IMR-90 (cell line): Measurements from ENCODE around the gene CTSS.
"Not testable (repeated sequence)": the region's sequence is repeated elsewhere in the genome, so short reads cannot be mapped to it uniquely, and the experiment has no call there.

ENCODE experiments used
- CEBPB ChIP-seq: IDR thresholded peaks from 2 replicates; pipeline ENCODE4 v1.6.1; 2012; ENCODE audit warnings: low read depth, low read length, improper control_type of control experiment
- MXI1 ChIP-seq: IDR thresholded peaks from 2 replicates; pipeline ENCODE4 v1.6.1; 2012; ENCODE audit warnings: low read depth, mild to moderate bottlenecking, low read length, moderate library complexity, borderline replicate concordance
- POLR2A ChIP-seq: IDR thresholded peaks from 2 replicates; pipeline ENCODE4 v1.6.1; 2012; ENCODE audit warnings: mild to moderate bottlenecking, low read depth, low read length
- RAD21 ChIP-seq: IDR thresholded peaks from 2 replicates; pipeline ENCODE4 v1.6.1; 2012; ENCODE audit warnings: low read length, improper control_type of control experiment
- RFX5 ChIP-seq: IDR thresholded peaks from 2 replicates; pipeline ENCODE4 v1.8.0; 2012; ENCODE audit warnings: low read depth, mild to moderate bottlenecking, low read length, moderate library complexity
- TF ChIP-seq, protein P1 (sequence below): conservative IDR thresholded peaks from 2 replicates; pipeline ENCODE4 v1.5.1; 2012; ENCODE audit warnings: mild to moderate bottlenecking, low read depth, low read length, improper control_type of control experiment

DNA sequence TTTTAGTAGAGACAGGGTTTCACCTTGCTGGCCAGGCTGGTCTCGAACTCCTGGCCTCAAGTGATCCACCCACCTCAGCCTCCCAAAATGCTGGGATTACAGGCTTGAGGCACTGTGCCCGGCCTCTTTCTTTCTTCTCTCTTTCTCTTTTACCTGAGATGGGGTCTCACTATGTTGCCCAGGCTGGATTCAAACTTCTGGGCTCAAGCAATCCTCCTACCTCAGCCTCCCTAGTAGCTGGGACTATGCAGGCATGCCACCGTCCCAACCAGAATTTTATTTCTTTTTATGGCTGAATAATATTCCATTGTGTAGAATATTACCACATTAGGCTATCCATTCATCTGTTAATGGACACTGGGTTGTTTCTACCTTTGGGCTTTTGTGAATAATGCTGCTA, 28.2 kb upstream of the CTSS start:
- not testable (repeated sequence) for TF ChIP-seq POLR2A, CEBPB, RAD21, RFX5, MXI1
- TF ChIP-seq, protein P1, sequence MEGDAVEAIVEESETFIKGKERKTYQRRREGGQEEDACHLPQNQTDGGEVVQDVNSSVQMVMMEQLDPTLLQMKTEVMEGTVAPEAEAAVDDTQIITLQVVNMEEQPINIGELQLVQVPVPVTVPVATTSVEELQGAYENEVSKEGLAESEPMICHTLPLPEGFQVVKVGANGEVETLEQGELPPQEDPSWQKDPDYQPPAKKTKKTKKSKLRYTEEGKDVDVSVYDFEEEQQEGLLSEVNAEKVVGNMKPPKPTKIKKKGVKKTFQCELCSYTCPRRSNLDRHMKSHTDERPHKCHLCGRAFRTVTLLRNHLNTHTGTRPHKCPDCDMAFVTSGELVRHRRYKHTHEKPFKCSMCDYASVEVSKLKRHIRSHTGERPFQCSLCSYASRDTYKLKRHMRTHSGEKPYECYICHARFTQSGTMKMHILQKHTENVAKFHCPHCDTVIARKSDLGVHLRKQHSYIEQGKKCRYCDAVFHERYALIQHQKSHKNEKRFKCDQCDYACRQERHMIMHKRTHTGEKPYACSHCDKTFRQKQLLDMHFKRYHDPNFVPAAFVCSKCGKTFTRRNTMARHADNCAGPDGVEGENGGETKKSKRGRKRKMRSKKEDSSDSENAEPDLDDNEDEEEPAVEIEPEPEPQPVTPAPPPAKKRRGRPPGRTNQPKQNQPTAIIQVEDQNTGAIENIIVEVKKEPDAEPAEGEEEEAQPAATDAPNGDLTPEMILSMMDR = not testable (repeated sequence)
